NCI-H2029 treated with DMSO at 0.1 percent for 48 hours (cell line): ENCODE data around the gene SART3.
"Not testable (repeated sequence)": the region's sequence is repeated elsewhere in the genome, so short reads cannot be mapped to it uniquely, and the experiment has no call there.

ENCODE experiments used
- DNase-seq: peaks from one replicate; lab custom pipeline; 2025; lab: John Stamatoyannopoulos, UW

Gene SART3

GRCh38 chr12:108485371-108485770 is 75.6 kb downstream of the SART3 start:
- not testable (repeated sequence) for DNase-seq

GRCh38 chr12:108484845-108485244 is 76.1 kb downstream of the SART3 start:
- DNase-seq, result no peak

DNA sequence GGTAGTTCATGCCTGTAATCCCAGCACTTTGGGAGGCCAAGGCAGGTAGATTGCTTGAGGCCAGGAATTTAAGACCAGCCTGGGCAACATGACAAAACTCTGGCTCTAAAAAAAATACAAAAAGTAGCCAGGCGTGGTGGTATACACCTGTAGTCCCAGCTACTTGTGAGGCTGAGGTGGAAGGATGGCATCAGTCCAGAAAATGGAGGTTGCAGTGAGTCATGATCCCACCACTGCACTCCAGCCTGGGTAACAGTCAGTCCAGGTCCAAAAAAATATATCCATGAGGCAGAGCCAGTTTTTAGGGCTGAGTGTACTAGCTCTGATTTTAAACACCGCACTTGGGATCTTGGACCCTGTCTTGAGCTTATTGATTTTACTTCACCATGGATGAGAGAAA is 76.5 kb downstream of the SART3 start:
- DNase-seq, result no peak

DNA sequence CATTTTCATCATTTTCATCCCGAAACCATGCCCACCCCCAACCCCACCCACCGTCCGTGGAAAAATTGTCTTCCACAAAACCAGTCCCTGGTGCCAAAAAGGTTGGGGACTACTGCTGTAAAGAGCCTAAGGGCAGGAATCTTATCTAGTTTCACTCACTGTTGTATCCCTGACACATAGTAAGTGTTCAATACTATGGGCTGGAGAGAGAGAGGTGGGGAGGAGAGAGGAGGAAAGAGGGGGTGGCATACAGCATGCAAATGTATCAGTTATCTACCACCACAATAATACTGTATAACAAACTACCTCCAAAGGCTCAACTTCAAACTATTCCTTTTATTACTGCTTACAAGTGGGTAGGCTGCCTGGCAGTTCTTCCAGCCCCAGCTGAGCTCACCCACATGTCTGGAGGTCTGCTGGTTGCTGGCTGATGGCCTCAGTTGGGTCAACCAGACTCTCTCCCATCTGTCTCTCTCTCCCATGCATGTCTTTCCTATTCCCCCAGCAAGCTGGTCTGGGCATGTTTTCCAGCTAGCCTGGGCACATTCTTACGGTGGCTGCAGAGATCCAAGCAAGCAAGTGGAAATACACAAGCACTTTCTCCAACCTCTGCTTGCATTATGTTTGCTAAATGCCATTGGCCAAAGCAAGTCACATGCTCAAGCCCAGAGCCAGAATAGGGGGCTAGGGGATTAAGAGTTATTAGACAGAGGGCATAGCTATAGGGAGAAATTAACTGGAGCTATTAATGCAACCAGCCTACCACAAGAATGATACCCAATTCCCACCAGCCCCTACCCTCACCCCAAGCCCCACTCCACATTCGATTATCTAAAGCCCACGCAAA is 77.5 kb downstream of the SART3 start:
- DNase-seq, result no peak

DNA sequence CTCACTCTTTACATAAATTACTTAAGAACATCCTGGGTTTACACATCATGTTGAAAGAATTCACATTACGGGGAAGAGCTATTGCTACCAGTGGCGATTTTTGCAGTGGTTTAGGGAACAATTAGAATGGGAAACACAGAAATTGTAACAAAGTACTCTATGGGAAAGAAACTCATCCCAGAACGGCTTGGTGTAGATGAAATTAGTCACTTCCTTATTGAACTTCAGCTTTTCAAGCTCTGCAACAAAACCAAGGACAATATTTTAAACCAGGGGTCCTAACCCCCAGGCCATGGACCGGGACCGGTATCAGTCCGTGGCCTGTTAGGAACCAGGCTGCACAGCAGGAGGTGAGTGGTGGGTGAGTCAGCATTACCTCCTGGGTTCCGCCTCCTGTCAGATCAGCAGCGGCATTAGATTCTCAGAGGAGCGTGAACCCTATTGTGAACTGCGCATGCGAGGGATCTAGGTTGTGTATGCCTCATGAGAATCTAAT is 78.2 kb downstream of the SART3 start:
- DNase-seq, result no peak

GRCh38 chr12:108479364-108480070 is 81.5 kb downstream of the SART3 start:
- DNase-seq, result no peak

GRCh38 chr12:108478611-108479206 is 82.3 kb downstream of the SART3 start:
- no peak for DNase-seq

GRCh38 chr12:108477881-108478259 is 83.1 kb downstream of the SART3 start:
- no peak for DNase-seq

DNA sequence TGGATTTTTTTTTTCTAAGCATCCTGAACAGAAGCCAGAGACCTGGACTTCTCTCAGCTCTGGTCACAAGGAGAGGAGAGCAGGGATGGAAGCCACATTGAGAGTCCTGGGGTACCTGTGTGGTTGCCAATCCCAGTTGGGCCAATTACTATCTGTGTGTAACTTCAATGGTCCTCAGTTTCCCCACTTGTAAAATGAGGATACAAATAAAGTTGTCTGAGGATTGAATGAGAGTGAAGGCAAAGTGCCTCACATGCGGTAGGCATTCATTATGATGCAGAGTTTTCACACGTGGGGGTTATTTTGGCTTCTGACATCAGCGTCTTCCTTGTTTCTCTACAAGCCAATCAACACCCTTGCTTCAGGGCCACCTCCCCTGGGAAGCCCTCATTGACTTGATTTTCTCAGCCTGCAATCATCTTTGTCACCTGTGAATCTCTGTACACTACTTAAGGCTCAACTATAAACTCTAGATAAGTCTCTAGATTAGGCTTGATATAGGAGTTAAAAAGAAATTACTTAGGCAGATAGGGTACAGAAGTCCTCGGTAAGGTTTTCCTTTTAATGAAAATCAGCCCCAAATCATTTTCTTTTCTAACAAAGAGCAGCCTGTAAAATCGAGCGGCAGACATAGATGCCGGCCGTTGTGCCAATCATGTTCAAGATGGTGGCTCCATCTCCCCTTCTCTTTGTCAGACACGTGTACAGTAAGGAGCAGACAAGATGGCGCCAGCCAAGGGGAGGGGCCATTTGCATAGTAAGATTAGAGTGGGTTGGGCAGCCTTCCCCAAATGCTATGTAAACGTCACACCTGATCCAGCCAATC is 83.7 kb downstream of the SART3 start:
- DNase-seq, result no peak

DNA sequence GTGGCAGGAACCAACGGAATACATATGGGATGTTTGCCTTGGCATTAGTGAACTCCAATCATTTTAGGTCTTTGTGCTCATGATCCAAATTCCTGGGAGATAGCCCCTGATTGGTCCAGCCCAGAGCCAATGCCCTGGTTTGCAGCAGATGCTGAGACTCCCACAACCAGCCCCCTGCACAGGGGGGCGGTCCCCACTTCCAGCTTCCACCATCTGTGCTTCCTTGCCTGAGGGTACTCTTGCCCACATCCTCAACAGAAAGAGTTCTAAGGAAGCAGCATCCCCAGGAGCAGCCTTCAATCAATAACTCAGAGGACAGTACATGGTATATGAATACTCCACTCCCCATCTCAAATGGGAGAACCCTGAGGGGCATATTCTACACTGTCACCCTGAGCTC is 85.6 kb downstream of the SART3 start:
- DNase-seq, result no peak

DNA sequence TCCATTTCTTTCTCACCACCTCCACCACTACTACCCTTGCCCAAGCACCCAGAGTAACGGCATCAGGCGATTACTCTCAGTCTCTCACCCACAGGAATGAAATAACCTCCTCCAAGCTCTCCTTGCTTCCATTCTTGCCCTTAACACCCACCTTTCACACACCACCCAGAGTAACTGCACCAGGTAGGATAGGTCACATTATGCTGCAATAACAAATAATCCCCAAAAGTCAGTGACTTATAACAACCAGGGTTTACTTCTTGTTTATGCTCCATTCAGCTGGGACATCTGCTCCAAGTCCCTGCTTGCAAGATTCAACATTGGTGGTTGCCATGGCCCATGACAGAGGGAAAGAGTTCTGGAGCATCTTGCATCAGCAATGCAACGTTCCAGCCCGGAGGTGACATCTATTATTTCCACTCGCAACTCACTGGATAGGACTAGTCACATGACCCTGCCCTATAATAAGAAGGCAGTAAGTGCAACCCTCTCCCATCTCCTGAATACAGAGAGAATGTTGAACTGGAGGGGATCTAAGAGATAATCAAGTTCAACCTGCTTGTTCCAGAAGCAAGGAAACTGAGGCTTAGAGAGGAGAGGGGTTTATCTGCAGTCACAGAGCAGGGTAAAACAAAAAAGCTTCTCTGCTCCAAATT is 87.4 kb downstream of the SART3 start:
- no peak for DNase-seq
